ENCODE results near the gene CBLIF.

DNA sequence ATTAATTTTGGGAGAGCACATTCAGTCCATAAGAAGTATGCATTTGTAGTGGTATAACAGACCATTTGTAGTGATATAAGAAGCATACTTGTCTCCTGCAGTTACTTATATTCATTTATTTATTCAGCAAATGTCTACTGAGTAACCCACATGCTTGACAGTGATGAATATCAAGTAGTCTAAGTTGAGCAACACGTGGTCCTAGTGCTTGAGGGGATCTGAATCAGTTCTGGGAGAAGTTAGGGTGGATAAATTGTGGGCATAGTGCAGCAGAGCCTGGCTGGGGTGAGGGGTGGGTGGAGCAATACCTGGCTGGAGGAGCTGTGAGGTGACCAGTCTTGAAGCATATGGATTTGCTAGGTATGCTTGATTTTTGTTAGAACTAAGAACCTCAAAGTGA lies 65.8 kb downstream of the CBLIF start:
- TF ChIP-seq POLR2AphosphoS5 (IDR thresholded peaks at IDR 0.05; ENCODE audit: low read depth, low read length) (no peak), U2AF2 (IDR thresholded peaks at IDR 0.05; ENCODE audit: low read depth, low read length) (no peak), JUN (CRISPR knock-in tag; IDR thresholded peaks at IDR 0.05) (no peak), ZZZ3 (CRISPR knock-in tag; IDR thresholded peaks at IDR 0.05; ENCODE audit: borderline replicate concordance) (no peak)
- TF ChIP-seq, protein P1, sequence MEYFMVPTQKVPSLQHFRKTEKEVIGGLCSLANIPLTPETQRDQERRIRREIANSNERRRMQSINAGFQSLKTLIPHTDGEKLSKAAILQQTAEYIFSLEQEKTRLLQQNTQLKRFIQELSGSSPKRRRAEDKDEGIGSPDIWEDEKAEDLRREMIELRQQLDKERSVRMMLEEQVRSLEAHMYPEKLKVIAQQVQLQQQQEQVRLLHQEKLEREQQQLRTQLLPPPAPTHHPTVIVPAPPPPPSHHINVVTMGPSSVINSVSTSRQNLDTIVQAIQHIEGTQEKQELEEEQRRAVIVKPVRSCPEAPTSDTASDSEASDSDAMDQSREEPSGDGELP (IDR thresholded peaks at IDR 0.05; ENCODE audit: borderline replicate concordance, low read depth): no peak
- TF ChIP-seq, protein P2, sequence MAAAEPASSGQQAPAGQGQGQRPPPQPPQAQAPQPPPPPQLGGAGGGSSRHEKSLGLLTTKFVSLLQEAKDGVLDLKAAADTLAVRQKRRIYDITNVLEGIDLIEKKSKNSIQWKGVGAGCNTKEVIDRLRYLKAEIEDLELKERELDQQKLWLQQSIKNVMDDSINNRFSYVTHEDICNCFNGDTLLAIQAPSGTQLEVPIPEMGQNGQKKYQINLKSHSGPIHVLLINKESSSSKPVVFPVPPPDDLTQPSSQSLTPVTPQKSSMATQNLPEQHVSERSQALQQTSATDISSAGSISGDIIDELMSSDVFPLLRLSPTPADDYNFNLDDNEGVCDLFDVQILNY (CRISPR knock-in tag; conservative IDR thresholded peaks at IDR 0.05): no peak
- TF ChIP-seq, protein P3, sequence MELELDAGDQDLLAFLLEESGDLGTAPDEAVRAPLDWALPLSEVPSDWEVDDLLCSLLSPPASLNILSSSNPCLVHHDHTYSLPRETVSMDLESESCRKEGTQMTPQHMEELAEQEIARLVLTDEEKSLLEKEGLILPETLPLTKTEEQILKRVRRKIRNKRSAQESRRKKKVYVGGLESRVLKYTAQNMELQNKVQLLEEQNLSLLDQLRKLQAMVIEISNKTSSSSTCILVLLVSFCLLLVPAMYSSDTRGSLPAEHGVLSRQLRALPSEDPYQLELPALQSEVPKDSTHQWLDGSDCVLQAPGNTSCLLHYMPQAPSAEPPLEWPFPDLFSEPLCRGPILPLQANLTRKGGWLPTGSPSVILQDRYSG (CRISPR knock-in tag; IDR thresholded peaks at IDR 0.05): no peak
- TF ChIP-seq, protein P4, sequence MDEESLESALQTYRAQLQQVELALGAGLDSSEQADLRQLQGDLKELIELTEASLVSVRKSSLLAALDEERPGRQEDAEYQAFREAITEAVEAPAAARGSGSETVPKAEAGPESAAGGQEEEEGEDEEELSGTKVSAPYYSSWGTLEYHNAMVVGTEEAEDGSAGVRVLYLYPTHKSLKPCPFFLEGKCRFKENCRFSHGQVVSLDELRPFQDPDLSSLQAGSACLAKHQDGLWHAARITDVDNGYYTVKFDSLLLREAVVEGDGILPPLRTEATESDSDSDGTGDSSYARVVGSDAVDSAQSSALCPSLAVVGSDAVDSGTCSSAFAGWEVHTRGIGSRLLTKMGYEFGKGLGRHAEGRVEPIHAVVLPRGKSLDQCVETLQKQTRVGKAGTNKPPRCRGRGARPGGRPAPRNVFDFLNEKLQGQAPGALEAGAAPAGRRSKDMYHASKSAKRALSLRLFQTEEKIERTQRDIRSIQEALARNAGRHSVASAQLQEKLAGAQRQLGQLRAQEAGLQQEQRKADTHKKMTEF (CRISPR knock-in tag; IDR thresholded peaks at IDR 0.05): no peak
- TF ChIP-seq, protein P5, sequence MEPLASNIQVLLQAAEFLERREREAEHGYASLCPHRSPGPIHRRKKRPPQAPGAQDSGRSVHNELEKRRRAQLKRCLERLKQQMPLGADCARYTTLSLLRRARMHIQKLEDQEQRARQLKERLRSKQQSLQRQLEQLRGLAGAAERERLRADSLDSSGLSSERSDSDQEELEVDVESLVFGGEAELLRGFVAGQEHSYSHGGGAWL (CRISPR knock-in tag; IDR thresholded peaks at IDR 0.05): no peak
